ENCODE data around the gene MAP3K14.

MAP3K14 gene

GRCh38 chr17:45296833-45297124 lies 20.0 kb downstream of the MAP3K14 start:
- H3K9me2 ChIP-seq (replicated peaks; ENCODE audit: low read depth, low read length), result no peaks in the 10 kb centered on the region
- H3K9ac ChIP-seq (ENCODE audit: low read depth, low read length, poor library complexity, severe bottlenecking), result no peak overlapping the region
- H3K4me3 ChIP-seq (ENCODE audit: low read length, poor library complexity, severe bottlenecking), result no peak overlapping the region
- peaks cover 22% of the 10 kb centered on the region for H3K4me1 ChIP-seq (ENCODE audit: insufficient read depth, low read length, poor library complexity, severe bottlenecking)
- H3K9me3 ChIP-seq (ENCODE audit: insufficient read depth, low read depth, low read length), result no peaks in the 10 kb centered on the region
- TF ChIP-seq CTCF (conservative IDR thresholded peaks at IDR 0.05; ENCODE audit: low read length) (no peak), EZH2phosphoT487 (IDR thresholded peaks at IDR 0.05; ENCODE audit: borderline replicate concordance) (no peak)
- no peaks in the 10 kb centered on the region for H3F3A ChIP-seq (ENCODE audit: low read depth)
- peaks cover 30% of the 10 kb centered on the region; the same call in 1 of the 2 replicates for H3K79me2 ChIP-seq (ENCODE audit: insufficient read depth, low read length)
- no peak overlapping the region for H2AFZ ChIP-seq (ENCODE audit: low read length)
- no peak overlapping the region for H3K4me2 ChIP-seq (ENCODE audit: low read depth, low read length, poor library complexity, severe bottlenecking)
- H4K20me1 ChIP-seq (ENCODE audit: insufficient read depth, low read length, poor library complexity, severe bottlenecking), result no peaks in the 10 kb centered on the region
- no peaks in the 10 kb centered on the region for H3K27me3 ChIP-seq (ENCODE audit: insufficient read depth, low read length, poor library complexity, severe bottlenecking)
- no peaks in the 10 kb centered on the region for H3K36me3 ChIP-seq (ENCODE audit: insufficient read depth, low read length)

DNA sequence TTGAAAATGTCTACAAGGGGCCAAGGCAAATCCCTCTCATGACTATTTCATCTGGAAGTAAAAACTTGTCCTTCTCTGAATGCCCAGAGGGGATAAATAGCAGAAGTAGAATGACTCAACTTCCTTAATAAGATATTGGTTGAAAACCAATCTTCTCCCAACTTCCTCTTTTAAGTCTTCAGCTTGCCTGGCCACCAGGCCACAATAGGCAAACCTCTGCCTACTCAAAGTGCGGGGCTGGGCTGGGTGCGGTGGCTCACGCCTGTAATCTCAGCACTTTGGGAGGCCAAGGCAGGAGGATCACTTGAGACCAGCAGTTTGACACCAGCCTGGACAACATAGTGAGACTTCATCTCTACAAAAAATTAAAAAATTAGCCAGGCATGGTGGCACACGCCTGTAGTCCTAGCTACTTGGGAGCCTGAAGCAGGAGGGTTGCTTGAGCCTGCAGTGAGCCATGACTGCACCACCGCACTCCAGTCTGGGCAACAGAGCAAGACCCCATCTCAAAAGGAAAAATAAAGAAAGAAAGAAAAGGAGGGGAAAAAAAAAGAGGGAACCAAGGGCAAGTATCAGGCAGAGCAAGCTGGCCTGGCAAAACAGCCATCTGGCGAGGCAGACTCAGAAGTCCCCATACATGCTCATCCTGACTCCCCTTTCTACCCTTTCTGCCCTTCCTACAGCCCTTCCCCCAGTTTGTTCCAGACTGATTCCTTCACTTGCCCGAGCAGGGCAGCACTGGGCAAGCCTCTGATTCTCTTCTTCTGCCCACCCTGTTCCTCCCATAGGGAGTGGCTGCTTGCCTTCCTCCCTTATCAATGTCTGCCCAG lies 20.6 kb downstream of the MAP3K14 start:
- H3K4me1 ChIP-seq (ENCODE audit: insufficient read depth, low read length, poor library complexity, severe bottlenecking), result peaks cover 22% of the 10 kb centered on the region
- H3K79me2 ChIP-seq (ENCODE audit: insufficient read depth, low read length), result peaks cover 30% of the 10 kb centered on the region; the same call in 1 of the 2 replicates
- no peaks in the 10 kb centered on the region for H3K27me3 ChIP-seq (ENCODE audit: insufficient read depth, low read length, poor library complexity, severe bottlenecking)

DNA sequence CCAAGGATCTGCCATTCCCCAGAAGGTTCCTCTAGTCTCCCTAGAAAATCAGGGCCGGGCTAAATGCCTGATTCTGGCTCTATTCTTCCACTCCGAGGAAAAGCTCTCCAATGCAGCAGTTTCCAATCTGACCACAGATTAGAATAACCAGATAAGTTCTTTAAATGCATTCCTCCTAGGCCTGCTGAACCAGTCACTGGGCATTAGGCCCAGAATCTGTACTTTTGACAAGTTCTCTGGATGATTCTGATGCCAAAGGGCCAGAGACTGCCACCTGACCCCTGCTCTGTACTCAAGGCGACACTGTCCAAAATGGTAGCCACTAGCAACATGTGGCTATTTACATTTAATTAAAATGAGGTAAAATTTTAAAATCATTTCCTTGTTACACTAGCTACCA lies 22.3 kb downstream of the MAP3K14 start:
- H3K9ac ChIP-seq (ENCODE audit: low read depth, low read length, poor library complexity, severe bottlenecking), result no peak overlapping the region
- H3K79me2 ChIP-seq (ENCODE audit: insufficient read depth, low read length), result peaks cover 24% of the 10 kb centered on the region; the same call in 1 of the 2 replicates
- TF ChIP-seq CTCF (conservative IDR thresholded peaks at IDR 0.05; ENCODE audit: low read length) (no peak), EZH2phosphoT487 (IDR thresholded peaks at IDR 0.05; ENCODE audit: borderline replicate concordance) (no peak)
- H3K4me2 ChIP-seq (ENCODE audit: low read depth, low read length, poor library complexity, severe bottlenecking), result no peak overlapping the region
- H4K20me1 ChIP-seq (ENCODE audit: insufficient read depth, low read length, poor library complexity, severe bottlenecking), result no peaks in the 10 kb centered on the region
- H3K4me1 ChIP-seq (ENCODE audit: insufficient read depth, low read length, poor library complexity, severe bottlenecking), result peaks cover 22% of the 10 kb centered on the region
- no peak overlapping the region for H3K4me3 ChIP-seq (ENCODE audit: low read length, poor library complexity, severe bottlenecking)
- no peak overlapping the region for H2AFZ ChIP-seq (ENCODE audit: low read length)
- no peaks in the 10 kb centered on the region for H3F3A ChIP-seq (ENCODE audit: low read depth)
- H3K27me3 ChIP-seq (ENCODE audit: insufficient read depth, low read length, poor library complexity, severe bottlenecking), result no peaks in the 10 kb centered on the region
- peaks cover 9% of the 10 kb centered on the region; the same call in 1 of the 2 replicates for H3K36me3 ChIP-seq (ENCODE audit: insufficient read depth, low read length)
- no peaks in the 10 kb centered on the region for H3K9me3 ChIP-seq (ENCODE audit: insufficient read depth, low read depth, low read length)
- no peaks in the 10 kb centered on the region for H3K9me2 ChIP-seq (replicated peaks; ENCODE audit: low read depth, low read length)

More for the DNA sequence above, 20.6 kb downstream of the MAP3K14 start:
- Histone ChIP-seq H3K4me3 (ENCODE audit: low read length, poor library complexity, severe bottlenecking) (no peak overlapping the region), H3K9me2 (replicated peaks; ENCODE audit: low read depth, low read length) (no peaks in the 10 kb centered on the region), H3K9ac (ENCODE audit: low read depth, low read length, poor library complexity, severe bottlenecking) (no peak overlapping the region), H3K4me2 (ENCODE audit: low read depth, low read length, poor library complexity, severe bottlenecking) (no peak overlapping the region), H3F3A (ENCODE audit: low read depth) (no peaks in the 10 kb centered on the region), H3K36me3 (ENCODE audit: insufficient read depth, low read length) (no peaks in the 10 kb centered on the region), H3K9me3 (ENCODE audit: insufficient read depth, low read depth, low read length) (no peaks in the 10 kb centered on the region), H4K20me1 (ENCODE audit: insufficient read depth, low read length, poor library complexity, severe bottlenecking) (no peaks in the 10 kb centered on the region), H2AFZ (ENCODE audit: low read length) (no peak overlapping the region)
- TF ChIP-seq CTCF (conservative IDR thresholded peaks at IDR 0.05; ENCODE audit: low read length) (no peak), EZH2phosphoT487 (IDR thresholded peaks at IDR 0.05; ENCODE audit: borderline replicate concordance) (no peak)
